SJSA1 (cell line): ENCODE results near the gene ADAMTS14. TPM values are rescaled to one million over a fixed set of nuclear protein-coding genes. Genes with fewer than 3 reads are reported as not detected.
A peak's percentile ranks its signal among the peaks of the same experiment; 100 is the strongest.

Experiments used
- DNase-seq, 2 experiments: peaks; one replicate each; pipeline ENCODE4 v3.0.0-alpha.2; 2015 to 2020; ENCODE audit warnings: low spot score in 2 of 2, low read depth in 1 of 2
- H3K27ac ChIP-seq: fragments of 250-450 bp; sonication (Bioruptor Pico); 2 replicates; pipeline ENCODE4 v1.5.1; 2020; ENCODE audit warnings: mild to moderate bottlenecking, moderate library complexity
- H3K27me3 ChIP-seq: fragments of 250-450 bp; sonication (Bioruptor Pico); replicated peaks from 2 replicates; pipeline ENCODE4 v1.5.1; 2020; ENCODE audit warnings: mild to moderate bottlenecking, moderate library complexity
- H3K36me3 ChIP-seq: fragments of 250-450 bp; sonication (Bioruptor Pico); 2 replicates; pipeline ENCODE4 v1.5.1; 2020; ENCODE audit warnings: mild to moderate bottlenecking
- H3K4me1 ChIP-seq: fragments of 250-450 bp; sonication (Bioruptor Pico); replicated peaks from 2 replicates; pipeline ENCODE4 v1.6.1; 2021; ENCODE audit warnings: mild to moderate bottlenecking
- H3K4me3 ChIP-seq: fragments of 250-450 bp; sonication (Bioruptor Pico); 2 replicates; pipeline ENCODE4 v1.5.1; 2020; ENCODE audit warnings: mild to moderate bottlenecking
- H3K9me3 ChIP-seq: fragments of 250-450 bp; sonication (Bioruptor Pico); replicated peaks from 2 replicates; pipeline ENCODE4 v1.5.1; 2020; ENCODE audit warnings: mild to moderate bottlenecking
- total RNA-seq: library from RNA; depleted of rRNA; stranded (reverse); fragments of >200 nt; shearing (Covaris generic); gene quantifications from 2 replicates; pipeline ENCODE4 v1.2.3, GENCODE V29; 2014

The ADAMTS14 gene
- total RNA-seq, 1 experiment from 2014 or later, result 1.2 TPM

- no peaks in the 10 kb centered on the region for H3K4me1 ChIP-seq
- no peak for DNase-seq
- H3K27ac ChIP-seq, result no peak overlapping the region
- H3K9me3 ChIP-seq, result no peaks in the 10 kb centered on the region
- H3K36me3 ChIP-seq, result no peaks in the 10 kb centered on the region
- no peaks in the 10 kb centered on the region for H3K27me3 ChIP-seq
- H3K4me3 ChIP-seq, result no peak overlapping the region
Observed at GRCh38 chr10:70728328-70728727, 56.0 kb downstream of the ADAMTS14 start.

GRCh38 chr10:70729763-70730357 is 57.6 kb downstream of the ADAMTS14 start:
- DNase-seq, result no peak
- no peaks in the 10 kb centered on the region for H3K27me3 ChIP-seq

GRCh38 chr10:70730955-70731354 is 58.6 kb downstream of the ADAMTS14 start:
- DNase-seq, result no peak
- no peak overlapping the region for H3K4me3 ChIP-seq
- H3K9me3 ChIP-seq, result no peaks in the 10 kb centered on the region
- no peaks in the 10 kb centered on the region for H3K27me3 ChIP-seq
- H3K4me1 ChIP-seq, result no peaks in the 10 kb centered on the region
- H3K27ac ChIP-seq, result no peak overlapping the region
- H3K36me3 ChIP-seq, result no peaks in the 10 kb centered on the region

More at GRCh38 chr10:70729763-70730357, 57.6 kb downstream of the ADAMTS14 start:
- no peak overlapping the region for H3K4me3 ChIP-seq
- H3K9me3 ChIP-seq, result no peaks in the 10 kb centered on the region
- no peaks in the 10 kb centered on the region for H3K36me3 ChIP-seq
- H3K4me1 ChIP-seq, result no peaks in the 10 kb centered on the region
- no peak overlapping the region for H3K27ac ChIP-seq

- Histone ChIP-seq H3K27me3 (no peaks in the 10 kb centered on the region), H3K4me1 (no peaks in the 10 kb centered on the region), H3K36me3 (no peaks in the 10 kb centered on the region)
Observed at GRCh38 chr10:70732569-70732968, 60.3 kb downstream of the ADAMTS14 start.

GRCh38 chr10:70733051-70733450 is 60.7 kb downstream of the ADAMTS14 start:
- Histone ChIP-seq H3K4me3 (no peak overlapping the region), H3K9me3 (no peaks in the 10 kb centered on the region), H3K36me3 (no peaks in the 10 kb centered on the region), H3K27ac (no peak overlapping the region), H3K4me1 (no peaks in the 10 kb centered on the region), H3K27me3 (no peaks in the 10 kb centered on the region)
- DNase-seq, result no peak

More at GRCh38 chr10:70732569-70732968, 60.3 kb downstream of the ADAMTS14 start:
- no peak for DNase-seq
- Histone ChIP-seq H3K4me3 (no peak overlapping the region), H3K9me3 (no peaks in the 10 kb centered on the region), H3K27ac (no peak overlapping the region)

GRCh38 chr10:70735161-70735560 is 62.9 kb downstream of the ADAMTS14 start:
- Histone ChIP-seq H3K27ac (no peak overlapping the region), H3K4me1 (no peaks in the 10 kb centered on the region), H3K9me3 (no peaks in the 10 kb centered on the region), H3K4me3 (no peak overlapping the region), H3K27me3 (no peaks in the 10 kb centered on the region), H3K36me3 (no peaks in the 10 kb centered on the region)
- no peak for DNase-seq

- no peaks in the 10 kb centered on the region for H3K27me3 ChIP-seq
- H3K4me1 ChIP-seq, result no peaks in the 10 kb centered on the region; the same call in 1 of the 2 replicates
- no peak overlapping the region for H3K27ac ChIP-seq
- no peak overlapping the region for H3K4me3 ChIP-seq
- H3K36me3 ChIP-seq, result no peaks in the 10 kb centered on the region
- no peaks in the 10 kb centered on the region for H3K9me3 ChIP-seq
- DNase-seq, result no peak
Observed at GRCh38 chr10:70736525-70736924, 64.2 kb downstream of the ADAMTS14 start.

- Histone ChIP-seq H3K27ac (no peak overlapping the region), H3K36me3 (no peaks in the 10 kb centered on the region), H3K4me1 (peaks cover 4% of the 10 kb centered on the region), H3K4me3 (no peak overlapping the region), H3K9me3 (no peaks in the 10 kb centered on the region), H3K27me3 (no peaks in the 10 kb centered on the region)
- DNase-seq, result no peak
Observed at GRCh38 chr10:70737250-70737649, 64.9 kb downstream of the ADAMTS14 start.

- Histone ChIP-seq H3K27me3 (no peaks in the 10 kb centered on the region), H3K27ac (no peak overlapping the region), H3K4me1 (peaks cover 13% of the 10 kb centered on the region), H3K4me3 (no peak overlapping the region), H3K36me3 (no peaks in the 10 kb centered on the region), H3K9me3 (no peaks in the 10 kb centered on the region)
- no peak for DNase-seq
Observed at GRCh38 chr10:70738006-70738760, 65.9 kb downstream of the ADAMTS14 start.

GRCh38 chr10:70738761-70739121 is 66.4 kb downstream of the ADAMTS14 start:
- H3K36me3 ChIP-seq, result no peaks in the 10 kb centered on the region
- DNase-seq, result no peak
- H3K4me3 ChIP-seq, result no peak overlapping the region
- no peaks in the 10 kb centered on the region for H3K27me3 ChIP-seq
- peaks cover 13% of the 10 kb centered on the region for H3K4me1 ChIP-seq
- H3K9me3 ChIP-seq, result no peaks in the 10 kb centered on the region
- H3K27ac ChIP-seq, result no peak overlapping the region

- no peak overlapping the region for H3K4me3 ChIP-seq
- no peaks in the 10 kb centered on the region; the same call in 1 of the 2 replicates for H3K9me3 ChIP-seq
- H3K36me3 ChIP-seq, result no peaks in the 10 kb centered on the region
- H3K4me1 ChIP-seq, result peaks cover 13% of the 10 kb centered on the region
- H3K27ac ChIP-seq, result no peak overlapping the region
- no peaks in the 10 kb centered on the region for H3K27me3 ChIP-seq
- no peak for DNase-seq
Observed at GRCh38 chr10:70740406-70741288, 68.3 kb downstream of the ADAMTS14 start.

- Histone ChIP-seq H3K27me3 (no peaks in the 10 kb centered on the region), H3K9me3 (no peaks in the 10 kb centered on the region; the same call in 1 of the 2 replicates), H3K27ac (peak overlapping the region; percentile 42; the same call in 1 of the 2 replicates), H3K4me3 (no peak overlapping the region), H3K4me1 (peaks cover 13% of the 10 kb centered on the region), H3K36me3 (no peaks in the 10 kb centered on the region)
- DNase-seq, result peak; percentile 62 to 71
Observed at GRCh38 chr10:70742537-70743429, 70.5 kb downstream of the ADAMTS14 start.

- no peaks in the 10 kb centered on the region; the same call in 1 of the 2 replicates for H3K9me3 ChIP-seq
- H3K36me3 ChIP-seq, result no peaks in the 10 kb centered on the region
- no peak for DNase-seq
- peaks cover 13% of the 10 kb centered on the region for H3K4me1 ChIP-seq
- no peak overlapping the region for H3K4me3 ChIP-seq
- H3K27me3 ChIP-seq, result no peaks in the 10 kb centered on the region
- H3K27ac ChIP-seq, result no peak overlapping the region
Observed at GRCh38 chr10:70743430-70743788, 71.1 kb downstream of the ADAMTS14 start.
